Peyer's patch (tissue), 4 donors: Measurements from ENCODE around the gene OMP.

Source experiments
- POLR2A ChIP-seq, 2 donors: fragments of 450-650 bp; IDR thresholded peaks; one replicate each; pipeline ENCODE4 v1.5.1; 2017; ENCODE audit warnings: antibody characterized with exemption in 2 of 2, mild to moderate bottlenecking in 2 of 2, moderate library complexity in 2 of 2
- TF ChIP-seq, protein P1 (sequence below), 6 experiments: fragments of 450-650 bp in 4 of 6; fragments of 200-600 bp in 2 of 6; sonication (generic) in 1 of 6; IDR thresholded peaks; one replicate each; pipeline ENCODE4 v1.5.1; 2017 to 2019; ENCODE audit warnings: antibody characterized with exemption in 6 of 6, mild to moderate bottlenecking in 3 of 6, moderate library complexity in 1 of 6

- TF ChIP-seq, protein P1, sequence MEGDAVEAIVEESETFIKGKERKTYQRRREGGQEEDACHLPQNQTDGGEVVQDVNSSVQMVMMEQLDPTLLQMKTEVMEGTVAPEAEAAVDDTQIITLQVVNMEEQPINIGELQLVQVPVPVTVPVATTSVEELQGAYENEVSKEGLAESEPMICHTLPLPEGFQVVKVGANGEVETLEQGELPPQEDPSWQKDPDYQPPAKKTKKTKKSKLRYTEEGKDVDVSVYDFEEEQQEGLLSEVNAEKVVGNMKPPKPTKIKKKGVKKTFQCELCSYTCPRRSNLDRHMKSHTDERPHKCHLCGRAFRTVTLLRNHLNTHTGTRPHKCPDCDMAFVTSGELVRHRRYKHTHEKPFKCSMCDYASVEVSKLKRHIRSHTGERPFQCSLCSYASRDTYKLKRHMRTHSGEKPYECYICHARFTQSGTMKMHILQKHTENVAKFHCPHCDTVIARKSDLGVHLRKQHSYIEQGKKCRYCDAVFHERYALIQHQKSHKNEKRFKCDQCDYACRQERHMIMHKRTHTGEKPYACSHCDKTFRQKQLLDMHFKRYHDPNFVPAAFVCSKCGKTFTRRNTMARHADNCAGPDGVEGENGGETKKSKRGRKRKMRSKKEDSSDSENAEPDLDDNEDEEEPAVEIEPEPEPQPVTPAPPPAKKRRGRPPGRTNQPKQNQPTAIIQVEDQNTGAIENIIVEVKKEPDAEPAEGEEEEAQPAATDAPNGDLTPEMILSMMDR (IDR thresholded peaks at IDR 0.05): no peak
- TF ChIP-seq POLR2A (IDR thresholded peaks at IDR 0.05): no peak
These were observed 12.1 kb upstream of the OMP start for GRCh38 chr11:77090373-77091111.
